ENCODE measurements around the gene RAD18.

The RAD18 gene

GRCh38 chr3:8985411-8985831 is 22.1 kb upstream of the RAD18 start:
- DNase-seq (ENCODE audit: low spot score): no peak

GRCh38 chr3:8984526-8984925 is 21.3 kb upstream of the RAD18 start:
- no peak for DNase-seq (ENCODE audit: low spot score)

- no peak for DNase-seq (ENCODE audit: low spot score)
Measured at GRCh38 chr3:8984081-8984480, 20.8 kb upstream of the RAD18 start.

- DNase-seq (ENCODE audit: low spot score): no peak
Measured at GRCh38 chr3:8983591-8983990, 20.3 kb upstream of the RAD18 start.

GRCh38 chr3:8983026-8983425 is 19.8 kb upstream of the RAD18 start:
- no peak for DNase-seq (ENCODE audit: low spot score)

GRCh38 chr3:8982509-8982908 is 19.2 kb upstream of the RAD18 start:
- no peak for DNase-seq (ENCODE audit: low spot score)

- no peak for DNase-seq (ENCODE audit: low spot score)
Measured at GRCh38 chr3:8981700-8982099, 18.4 kb upstream of the RAD18 start.

- DNase-seq (ENCODE audit: low spot score): no peak
Measured at GRCh38 chr3:8981296-8981695, 18.0 kb upstream of the RAD18 start.

GRCh38 chr3:8980756-8981257 is 17.5 kb upstream of the RAD18 start:
- DNase-seq (ENCODE audit: low spot score): no peak

GRCh38 chr3:8979262-8979661 is 16.0 kb upstream of the RAD18 start:
- no peak for DNase-seq (ENCODE audit: low spot score)

- no peak for DNase-seq (ENCODE audit: low spot score)
Measured at GRCh38 chr3:8978551-8978950, 15.3 kb upstream of the RAD18 start.

- DNase-seq (ENCODE audit: low spot score): no peak
Measured at GRCh38 chr3:8976540-8977182, 13.4 kb upstream of the RAD18 start.

- no peak for DNase-seq (ENCODE audit: low spot score)
Measured at GRCh38 chr3:8975081-8976020, 12.1 kb upstream of the RAD18 start.

- DNase-seq (ENCODE audit: low spot score): no peak
Measured at GRCh38 chr3:8974458-8974857, 11.2 kb upstream of the RAD18 start.

- DNase-seq (ENCODE audit: low spot score): no peak
Measured at GRCh38 chr3:8972639-8973038, 9.4 kb upstream of the RAD18 start.

- peak; percentile 79 for DNase-seq (ENCODE audit: low spot score)
Measured at GRCh38 chr3:8970971-8971589, 7.8 kb upstream of the RAD18 start.

- DNase-seq (ENCODE audit: low spot score): no peak
Measured at GRCh38 chr3:8969241-8969640, 6.0 kb upstream of the RAD18 start.

- no peak for DNase-seq (ENCODE audit: low spot score)
Measured at GRCh38 chr3:8968375-8968882, 5.2 kb upstream of the RAD18 start.

- no peak for DNase-seq (ENCODE audit: low spot score)
Measured at GRCh38 chr3:8967553-8967952, 4.3 kb upstream of the RAD18 start.

- no peak for DNase-seq (ENCODE audit: low spot score)
Measured at GRCh38 chr3:8966820-8967348, 3.6 kb upstream of the RAD18 start.

GRCh38 chr3:8966150-8966819 is 3.0 kb upstream of the RAD18 start:
- DNase-seq (ENCODE audit: low spot score): no peak

Measured in CD4-positive, alpha-beta T cell treated with Interleukin-15 for 4 hours (primary cell).